ENCODE data around the gene S100A4.

DNA sequence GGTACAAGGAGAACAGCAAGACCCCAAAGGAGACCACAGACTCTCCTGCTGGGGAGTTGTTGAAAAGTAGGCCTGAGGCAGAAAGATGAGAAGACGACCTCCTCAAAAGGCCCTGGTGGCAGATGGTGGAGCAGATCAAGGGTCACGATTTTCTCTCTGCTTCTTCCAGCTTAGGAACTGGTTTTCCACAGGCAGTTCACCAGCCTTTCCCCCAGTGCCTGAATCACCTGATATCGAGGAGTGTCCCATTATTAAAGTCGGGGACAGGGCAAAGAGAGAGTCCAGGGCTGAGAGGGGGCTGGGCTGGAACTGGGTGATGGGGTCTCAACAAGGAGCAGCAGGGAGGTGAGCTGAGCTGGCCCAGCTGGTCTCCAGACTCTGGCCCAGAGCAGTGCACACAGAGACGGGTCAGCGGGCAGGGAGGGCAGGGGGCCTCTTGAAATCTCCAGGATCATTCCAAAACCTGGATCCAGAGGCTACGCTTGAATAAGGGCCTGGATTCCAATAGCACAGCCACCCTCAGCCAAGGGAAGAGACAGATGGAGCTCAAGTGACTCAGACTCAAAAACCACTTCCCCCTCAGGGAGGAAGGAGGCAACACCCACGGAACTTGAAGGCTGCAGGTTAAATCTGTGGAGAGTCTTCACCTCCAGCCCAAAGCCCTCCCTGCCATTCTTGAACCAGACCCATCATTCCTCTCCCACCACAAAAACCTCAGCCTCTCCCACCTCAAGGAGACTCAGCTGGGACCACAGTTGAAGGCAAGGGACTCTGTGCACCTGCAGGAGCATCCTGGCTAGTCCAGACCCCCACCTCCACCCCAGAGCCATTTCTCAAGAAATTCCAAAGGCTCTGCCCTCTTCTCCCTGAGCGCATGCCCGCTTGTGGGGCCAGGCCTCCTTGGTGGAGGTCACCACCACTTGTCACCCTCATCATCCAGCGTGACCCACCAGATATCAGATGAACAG is 4.9 kb downstream of the S100A4 start, which contains the start of gene S100A5:
- TF ChIP-seq, protein P1, sequence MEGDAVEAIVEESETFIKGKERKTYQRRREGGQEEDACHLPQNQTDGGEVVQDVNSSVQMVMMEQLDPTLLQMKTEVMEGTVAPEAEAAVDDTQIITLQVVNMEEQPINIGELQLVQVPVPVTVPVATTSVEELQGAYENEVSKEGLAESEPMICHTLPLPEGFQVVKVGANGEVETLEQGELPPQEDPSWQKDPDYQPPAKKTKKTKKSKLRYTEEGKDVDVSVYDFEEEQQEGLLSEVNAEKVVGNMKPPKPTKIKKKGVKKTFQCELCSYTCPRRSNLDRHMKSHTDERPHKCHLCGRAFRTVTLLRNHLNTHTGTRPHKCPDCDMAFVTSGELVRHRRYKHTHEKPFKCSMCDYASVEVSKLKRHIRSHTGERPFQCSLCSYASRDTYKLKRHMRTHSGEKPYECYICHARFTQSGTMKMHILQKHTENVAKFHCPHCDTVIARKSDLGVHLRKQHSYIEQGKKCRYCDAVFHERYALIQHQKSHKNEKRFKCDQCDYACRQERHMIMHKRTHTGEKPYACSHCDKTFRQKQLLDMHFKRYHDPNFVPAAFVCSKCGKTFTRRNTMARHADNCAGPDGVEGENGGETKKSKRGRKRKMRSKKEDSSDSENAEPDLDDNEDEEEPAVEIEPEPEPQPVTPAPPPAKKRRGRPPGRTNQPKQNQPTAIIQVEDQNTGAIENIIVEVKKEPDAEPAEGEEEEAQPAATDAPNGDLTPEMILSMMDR (IDR thresholded peaks at IDR 0.05), result no peak
- TF ChIP-seq, protein P2, sequence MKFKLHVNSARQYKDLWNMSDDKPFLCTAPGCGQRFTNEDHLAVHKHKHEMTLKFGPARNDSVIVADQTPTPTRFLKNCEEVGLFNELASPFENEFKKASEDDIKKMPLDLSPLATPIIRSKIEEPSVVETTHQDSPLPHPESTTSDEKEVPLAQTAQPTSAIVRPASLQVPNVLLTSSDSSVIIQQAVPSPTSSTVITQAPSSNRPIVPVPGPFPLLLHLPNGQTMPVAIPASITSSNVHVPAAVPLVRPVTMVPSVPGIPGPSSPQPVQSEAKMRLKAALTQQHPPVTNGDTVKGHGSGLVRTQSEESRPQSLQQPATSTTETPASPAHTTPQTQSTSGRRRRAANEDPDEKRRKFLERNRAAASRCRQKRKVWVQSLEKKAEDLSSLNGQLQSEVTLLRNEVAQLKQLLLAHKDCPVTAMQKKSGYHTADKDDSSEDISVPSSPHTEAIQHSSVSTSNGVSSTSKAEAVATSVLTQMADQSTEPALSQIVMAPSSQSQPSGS (CRISPR knock-in tag; IDR thresholded peaks at IDR 0.05; ENCODE audit: borderline replicate concordance, low read depth), result no peak
- TF ChIP-seq ELF4 (CRISPR knock-in tag; IDR thresholded peaks at IDR 0.05; ENCODE audit: low read depth) (no peak), SP1 (CRISPR knock-in tag; conservative IDR thresholded peaks at IDR 0.05) (no peak), KAT7 (CRISPR knock-in tag; IDR thresholded peaks at IDR 0.05; ENCODE audit: borderline replicate concordance) (no peak)
- TF ChIP-seq, protein P3, sequence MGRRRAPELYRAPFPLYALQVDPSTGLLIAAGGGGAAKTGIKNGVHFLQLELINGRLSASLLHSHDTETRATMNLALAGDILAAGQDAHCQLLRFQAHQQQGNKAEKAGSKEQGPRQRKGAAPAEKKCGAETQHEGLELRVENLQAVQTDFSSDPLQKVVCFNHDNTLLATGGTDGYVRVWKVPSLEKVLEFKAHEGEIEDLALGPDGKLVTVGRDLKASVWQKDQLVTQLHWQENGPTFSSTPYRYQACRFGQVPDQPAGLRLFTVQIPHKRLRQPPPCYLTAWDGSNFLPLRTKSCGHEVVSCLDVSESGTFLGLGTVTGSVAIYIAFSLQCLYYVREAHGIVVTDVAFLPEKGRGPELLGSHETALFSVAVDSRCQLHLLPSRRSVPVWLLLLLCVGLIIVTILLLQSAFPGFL (CRISPR knock-in tag; IDR thresholded peaks at IDR 0.05; ENCODE audit: borderline replicate concordance), result no peak

Data from WTC11 (cell line).